Right lung (tissue), 5 donors: Measurements from ENCODE around the gene GNB1. TPM values are rescaled to one million over a fixed set of nuclear protein-coding genes. Genes with fewer than 3 reads are reported as not detected.
"Not testable (repeated sequence)": the region's sequence is repeated elsewhere in the genome, so short reads cannot be mapped to it uniquely, and the experiment has no call there.

ENCODE experiments used
- DNase-seq, 2 donors: peaks; one replicate each; pipeline ENCODE4 v3.0.0-alpha.2; 2013
- polyA plus RNA-seq, 5 donors: library from polyadenylated mRNA; unstranded; fragments of 120-200 nt; gene quantifications; one replicate each; pipeline versions ENCODE4 v1.2.1 to v1.2.3, GENCODE V29; 2013; ENCODE audit warnings: inconsistent platforms in 1 of 5, low replicate concordance in 1 of 5; ENCODE audit not compliant: insufficient read length in 5 of 5, insufficient read depth in 1 of 5

GNB1 gene
- polyA plus RNA-seq, 5 donors: 238 to 280 (median 247) TPM

- no peak for DNase-seq
Observed at GRCh38 chr1:1752190-1752589, 138.7 kb downstream of the GNB1 start.

- DNase-seq: not testable (repeated sequence)
Observed at GRCh38 chr1:1749941-1750340, 140.9 kb downstream of the GNB1 start.

- no peak for DNase-seq
Observed at GRCh38 chr1:1748686-1749321, 142.1 kb downstream of the GNB1 start.

- not testable (repeated sequence) for DNase-seq
Observed at GRCh38 chr1:1746566-1746909, 144.3 kb downstream of the GNB1 start.

- peak; percentile 69 to 74 for DNase-seq
Observed at GRCh38 chr1:1745651-1746565, 145.0 kb downstream of the GNB1 start.

- not testable (repeated sequence) for DNase-seq
Observed at GRCh38 chr1:1742529-1742928, 148.4 kb downstream of the GNB1 start.

- not testable (repeated sequence) for DNase-seq
Observed at GRCh38 chr1:1741013-1741412, 149.9 kb downstream of the GNB1 start.

- not testable (repeated sequence) for DNase-seq
Observed at GRCh38 chr1:1738799-1739337, 152.0 kb downstream of the GNB1 start.

- not testable (repeated sequence) for DNase-seq
Observed at GRCh38 chr1:1737675-1738590, 153.0 kb downstream of the GNB1 start.

Other genes with a start within 250 kb of the GNB1 start
- gene CDK11B, start 232.1 kb downstream of the GNB1 start, polyA plus RNA-seq: 10 to 100 TPM; 31.8 to 45.6 (median 42.0) TPM
- gene SLC35E2B, start 198.3 kb downstream of the GNB1 start, polyA plus RNA-seq: 10 to 100 TPM; 60.4 to 95.1 (median 90.0) TPM
- 10 to 100 TPM; 25.9 to 45.0 (median 40.5) TPM for gene CDK11A, start 166.7 kb downstream of the GNB1 start, polyA plus RNA-seq
- 10 to 100 TPM; 32.3 to 55.2 (median 40.4) TPM for gene NADK, start 112.6 kb downstream of the GNB1 start, polyA plus RNA-seq
- gene CALML6, start 24.2 kb upstream of the GNB1 start, polyA plus RNA-seq: 10 to 100 TPM in 1 of 5 donors, 1 to 10 TPM in 1, under 1 TPM in 3; 0.81 to 12.5 (median 0.93) TPM
- 1 to 10 TPM; 1.5 to 9.5 (median 2.3) TPM for gene TMEM52, start 28.2 kb upstream of the GNB1 start, polyA plus RNA-seq
- gene CFAP74, start 112.7 kb upstream of the GNB1 start, polyA plus RNA-seq: 1 to 10 TPM; 1.5 to 4.3 (median 2.8) TPM
- gene GABRD, start 128.3 kb upstream of the GNB1 start, polyA plus RNA-seq: 10 to 100 TPM in 2 of 5 donors, 1 to 10 TPM in 3; 7.4 to 17.2 (median 8.5) TPM
- 10 to 100 TPM; 34.6 to 48.9 (median 39.6) TPM for gene PRKCZ, start 159.3 kb upstream of the GNB1 start, polyA plus RNA-seq